ENCODE measurements around the gene SUGCT.

SUGCT gene

GRCh38 chr7:40604601-40605438, 470.0 kb downstream of the SUGCT start:
- no peak for DNase-seq (ENCODE audit: low spot score)
- peak; percentile 32 for TF ChIP-seq CTCF (IDR thresholded peaks at IDR 0.05)
- Histone ChIP-seq H3K27ac (peak overlapping the region in 1 of 2 donors; percentile 20), H3K4me3 (no peak overlapping the region)

GRCh38 chr7:40608321-40609075, 473.7 kb downstream of the SUGCT start:
- H3K27ac ChIP-seq: no peak overlapping the region
- no peak for TF ChIP-seq CTCF (IDR thresholded peaks at IDR 0.05)
- no peak for DNase-seq (ENCODE audit: low spot score)
- no peak overlapping the region for H3K4me3 ChIP-seq

- no peak for DNase-seq (ENCODE audit: low spot score)
- Histone ChIP-seq H3K27ac (no peak overlapping the region), H3K4me3 (no peak overlapping the region)
- TF ChIP-seq CTCF (IDR thresholded peaks at IDR 0.05): no peak
Measured at GRCh38 chr7:40610461-40610860, 475.7 kb downstream of the SUGCT start.

- no peak overlapping the region for H3K4me3 ChIP-seq
Measured at GRCh38 chr7:40611095-40611871, 476.5 kb downstream of the SUGCT start.

GRCh38 chr7:40612298-40612697, 477.5 kb downstream of the SUGCT start:
- H3K4me3 ChIP-seq: no peak overlapping the region
- TF ChIP-seq CTCF (IDR thresholded peaks at IDR 0.05): no peak
- DNase-seq (ENCODE audit: low spot score): no peak
- H3K27ac ChIP-seq: no peak overlapping the region

More at GRCh38 chr7:40611095-40611871, 476.5 kb downstream of the SUGCT start:
- no peak overlapping the region for H3K27ac ChIP-seq
- DNase-seq (ENCODE audit: low spot score): no peak
- TF ChIP-seq CTCF (IDR thresholded peaks at IDR 0.05): no peak

- no peak for TF ChIP-seq CTCF (IDR thresholded peaks at IDR 0.05)
- H3K4me3 ChIP-seq: no peak overlapping the region
- no peak for DNase-seq (ENCODE audit: low spot score)
- H3K27ac ChIP-seq: no peak overlapping the region
Measured at GRCh38 chr7:40619647-40620046, 484.8 kb downstream of the SUGCT start.

Measured in coronary artery (tissue), 2 donors.